ENCODE data around the gene ERCC6. TPM values are rescaled to one million over a fixed set of nuclear protein-coding genes. Genes with fewer than 3 reads are reported as not detected.

ERCC6 gene
- total and polyA plus RNA-seq, 2 donors (not counting 1 experiment from before 2014, with no cell fraction given) = 6.9 to 12.6 TPM

DNA sequence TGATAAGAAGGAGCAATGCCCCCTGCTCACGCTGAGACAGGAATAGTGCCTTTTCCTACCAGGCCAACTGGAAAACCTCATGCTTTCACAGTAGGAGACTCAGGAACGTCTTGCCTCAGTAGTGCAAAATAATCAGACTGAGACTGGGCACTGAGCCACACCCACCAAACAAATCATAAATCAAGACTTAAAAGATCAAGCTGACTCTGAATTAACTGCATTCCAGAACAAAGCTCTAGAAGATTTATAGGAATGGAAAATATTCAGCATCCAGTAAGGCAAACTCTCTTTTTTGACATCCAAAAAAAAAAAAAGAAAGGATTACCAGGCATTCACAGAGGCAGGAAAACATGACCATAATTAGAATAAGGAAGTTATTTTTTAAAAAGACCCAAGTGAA is 40.7 kb upstream of the ERCC6 start:
- Histone ChIP-seq H3K4me3 (replicated peaks in 1 of 4; ENCODE audit: control extremely low read depth in 1 of 4, insufficient read depth in 1 of 4, low read depth in 3 of 4, low read length in 4 of 4) (no peak overlapping the region), H3K4me1 (ENCODE audit: control insufficient read depth, extremely low read depth, insufficient read depth, low read length) (no peaks in the 10 kb centered on the region), H3K36me3 (ENCODE audit: control insufficient read depth, insufficient read depth, low read length) (no peaks in the 10 kb centered on the region), H3K4me2 (ENCODE audit: extremely low read depth, insufficient read depth, low read length) (no peak overlapping the region), H3K79me2 (ENCODE audit: control insufficient read depth, insufficient read depth, low read length) (no peaks in the 10 kb centered on the region), H4K20me1 (ENCODE audit: control insufficient read depth, extremely low read depth, insufficient read depth, low read length) (no peaks in the 10 kb centered on the region), H3K27ac (ENCODE audit: insufficient read depth, low read length) (no peak overlapping the region), H2AFZ (ENCODE audit: low read length) (no peak overlapping the region), H3K9me3 (ENCODE audit: control insufficient read depth, insufficient read depth, low read depth, low read length) (no peaks in the 10 kb centered on the region), H3K9ac (ENCODE audit: insufficient read depth, low read length) (no peak overlapping the region), H3K27me3 (ENCODE audit: control insufficient read depth, insufficient read depth, low read length) (no peaks in the 10 kb centered on the region)
- DNase-seq (ENCODE audit: low read depth in 2 of 2) = peak in 1 of 2 donors; percentile 82
- TF ChIP-seq, protein P1, sequence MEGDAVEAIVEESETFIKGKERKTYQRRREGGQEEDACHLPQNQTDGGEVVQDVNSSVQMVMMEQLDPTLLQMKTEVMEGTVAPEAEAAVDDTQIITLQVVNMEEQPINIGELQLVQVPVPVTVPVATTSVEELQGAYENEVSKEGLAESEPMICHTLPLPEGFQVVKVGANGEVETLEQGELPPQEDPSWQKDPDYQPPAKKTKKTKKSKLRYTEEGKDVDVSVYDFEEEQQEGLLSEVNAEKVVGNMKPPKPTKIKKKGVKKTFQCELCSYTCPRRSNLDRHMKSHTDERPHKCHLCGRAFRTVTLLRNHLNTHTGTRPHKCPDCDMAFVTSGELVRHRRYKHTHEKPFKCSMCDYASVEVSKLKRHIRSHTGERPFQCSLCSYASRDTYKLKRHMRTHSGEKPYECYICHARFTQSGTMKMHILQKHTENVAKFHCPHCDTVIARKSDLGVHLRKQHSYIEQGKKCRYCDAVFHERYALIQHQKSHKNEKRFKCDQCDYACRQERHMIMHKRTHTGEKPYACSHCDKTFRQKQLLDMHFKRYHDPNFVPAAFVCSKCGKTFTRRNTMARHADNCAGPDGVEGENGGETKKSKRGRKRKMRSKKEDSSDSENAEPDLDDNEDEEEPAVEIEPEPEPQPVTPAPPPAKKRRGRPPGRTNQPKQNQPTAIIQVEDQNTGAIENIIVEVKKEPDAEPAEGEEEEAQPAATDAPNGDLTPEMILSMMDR (conservative IDR thresholded peaks at IDR 0.05 in 1 of 2, IDR thresholded peaks at IDR 0.05 in 1 of 2; ENCODE audit: low read depth in 1 of 2, low read length in 2 of 2) = no peak
- no peak for TF ChIP-seq EZH2 (IDR thresholded peaks at IDR 0.05; ENCODE audit: low read length, missing control alignments)

GRCh38 chr10:49578392-49578791 is 39.5 kb upstream of the ERCC6 start:
- Histone ChIP-seq H4K20me1 (ENCODE audit: control insufficient read depth, extremely low read depth, insufficient read depth, low read length) (no peaks in the 10 kb centered on the region), H3K9me3 (ENCODE audit: control insufficient read depth, insufficient read depth, low read depth, low read length) (no peaks in the 10 kb centered on the region), H3K4me2 (ENCODE audit: extremely low read depth, insufficient read depth, low read length) (no peak overlapping the region), H2AFZ (ENCODE audit: low read length) (no peak overlapping the region), H3K27me3 (ENCODE audit: control insufficient read depth, insufficient read depth, low read length) (no peaks in the 10 kb centered on the region), H3K27ac (ENCODE audit: insufficient read depth, low read length) (no peak overlapping the region), H3K4me3 (replicated peaks in 1 of 4; ENCODE audit: control extremely low read depth in 1 of 4, insufficient read depth in 1 of 4, low read depth in 3 of 4, low read length in 4 of 4) (no peak overlapping the region), H3K9ac (ENCODE audit: insufficient read depth, low read length) (no peak overlapping the region), H3K4me1 (ENCODE audit: control insufficient read depth, extremely low read depth, insufficient read depth, low read length) (no peaks in the 10 kb centered on the region), H3K36me3 (ENCODE audit: control insufficient read depth, insufficient read depth, low read length) (no peaks in the 10 kb centered on the region), H3K79me2 (ENCODE audit: control insufficient read depth, insufficient read depth, low read length) (no peaks in the 10 kb centered on the region)
- DNase-seq (ENCODE audit: low read depth in 2 of 2) = no peak
- no peak for TF ChIP-seq EZH2 (IDR thresholded peaks at IDR 0.05; ENCODE audit: low read length, missing control alignments)
- TF ChIP-seq, protein P1 (conservative IDR thresholded peaks at IDR 0.05 in 1 of 2, IDR thresholded peaks at IDR 0.05 in 1 of 2; ENCODE audit: low read depth in 1 of 2, low read length in 2 of 2) = no peak

- no peak for TF ChIP-seq EZH2 (IDR thresholded peaks at IDR 0.05; ENCODE audit: low read length, missing control alignments)
- TF ChIP-seq, protein P1 (conservative IDR thresholded peaks at IDR 0.05 in 1 of 2, IDR thresholded peaks at IDR 0.05 in 1 of 2; ENCODE audit: low read depth in 1 of 2, low read length in 2 of 2) = no peak
- no peak for DNase-seq (ENCODE audit: low read depth in 2 of 2)
- H2AFZ ChIP-seq (ENCODE audit: low read length) = no peak overlapping the region
- no peaks in the 10 kb centered on the region for H3K79me2 ChIP-seq (ENCODE audit: control insufficient read depth, insufficient read depth, low read length)
- H3K4me3 ChIP-seq (replicated peaks in 1 of 4; ENCODE audit: control extremely low read depth in 1 of 4, insufficient read depth in 1 of 4, low read depth in 3 of 4, low read length in 4 of 4) = no peak overlapping the region
- no peak overlapping the region for H3K27ac ChIP-seq (ENCODE audit: insufficient read depth, low read length)
- no peaks in the 10 kb centered on the region for H3K36me3 ChIP-seq (ENCODE audit: control insufficient read depth, insufficient read depth, low read length)
- H3K9ac ChIP-seq (ENCODE audit: insufficient read depth, low read length) = no peak overlapping the region
- no peaks in the 10 kb centered on the region for H3K9me3 ChIP-seq (ENCODE audit: control insufficient read depth, insufficient read depth, low read depth, low read length)
- no peak overlapping the region for H3K4me2 ChIP-seq (ENCODE audit: extremely low read depth, insufficient read depth, low read length)
- no peaks in the 10 kb centered on the region for H4K20me1 ChIP-seq (ENCODE audit: control insufficient read depth, extremely low read depth, insufficient read depth, low read length)
- no peaks in the 10 kb centered on the region for H3K27me3 ChIP-seq (ENCODE audit: control insufficient read depth, insufficient read depth, low read length)
- H3K4me1 ChIP-seq (ENCODE audit: control insufficient read depth, extremely low read depth, insufficient read depth, low read length) = no peaks in the 10 kb centered on the region
Measured at GRCh38 chr10:49577182-49577925, 38.4 kb upstream of the ERCC6 start.
